GM18873 (cell line): ENCODE results near the gene TANC1.

Experiments used
- ATAC-seq: cut with Tn5 transposase; IDR thresholded peaks from one replicate; pipeline ENCODE4 v1.9.1; 2021; ENCODE audit warnings: mild to moderate bottlenecking, moderate library complexity, moderate number of reproducible peaks; ENCODE audit not compliant: unreplicated experiment, low FRiP score

The TANC1 gene

GRCh38 chr2:159106109-159106508, 137.7 kb downstream of the TANC1 start:
- no peak for ATAC-seq

GRCh38 chr2:159108181-159108893, 139.9 kb downstream of the TANC1 start:
- no peak for ATAC-seq

- ATAC-seq, result no peak
Measured at GRCh38 chr2:159109517-159109916, 141.1 kb downstream of the TANC1 start.

- no peak for ATAC-seq
Measured at GRCh38 chr2:159110784-159111183, 142.3 kb downstream of the TANC1 start.

GRCh38 chr2:159111346-159111927, 143.0 kb downstream of the TANC1 start:
- no peak for ATAC-seq

GRCh38 chr2:159114835-159115234, 146.4 kb downstream of the TANC1 start:
- no peak for ATAC-seq

- ATAC-seq, result no peak
Measured at GRCh38 chr2:159116922-159117321, 148.5 kb downstream of the TANC1 start.

- ATAC-seq, result no peak
Measured at GRCh38 chr2:159117658-159118057, 149.2 kb downstream of the TANC1 start.

- ATAC-seq, result peak; percentile 69
Measured at GRCh38 chr2:159118115-159118858, 149.8 kb downstream of the TANC1 start.

GRCh38 chr2:159118859-159119500, 150.5 kb downstream of the TANC1 start:
- no peak for ATAC-seq

- no peak for ATAC-seq
Measured at GRCh38 chr2:159119652-159120257, 151.3 kb downstream of the TANC1 start.

- no peak for ATAC-seq
Measured at GRCh38 chr2:159123786-159124185, 155.3 kb downstream of the TANC1 start.

GRCh38 chr2:159124441-159124911, 156.0 kb downstream of the TANC1 start:
- ATAC-seq, result no peak

GRCh38 chr2:159124931-159125467, 156.6 kb downstream of the TANC1 start:
- ATAC-seq, result no peak

- no peak for ATAC-seq
Measured at GRCh38 chr2:159125858-159126257, 157.4 kb downstream of the TANC1 start.

GRCh38 chr2:159126432-159127022, 158.1 kb downstream of the TANC1 start:
- ATAC-seq, result no peak

- ATAC-seq, result no peak
Measured at GRCh38 chr2:159128191-159128590, 159.8 kb downstream of the TANC1 start.

GRCh38 chr2:159129269-159129668, 160.8 kb downstream of the TANC1 start:
- no peak for ATAC-seq

- ATAC-seq, result no peak
Measured at GRCh38 chr2:159129824-159130223, 161.4 kb downstream of the TANC1 start.

GRCh38 chr2:159130302-159130701, 161.9 kb downstream of the TANC1 start:
- no peak for ATAC-seq
